Measurements from ENCODE around the gene PKMYT1. TPM values are rescaled to one million over a fixed set of nuclear protein-coding genes. Genes with fewer than 3 reads are reported as not detected.

PKMYT1 gene
- total and polyA plus RNA-seq, 9 of the 15 experiments (the other 6 are each of a cell fraction or from before 2014, with no cell fraction given), result 8.7 to 201 (median 37.8) TPM

- intact Hi-C loops (cut with micrococcal nuclease), result no loop called here
- H3K27ac ChIP-seq (ENCODE audit: extremely low read depth, low read depth, low read length), result no peak overlapping the region; the same call in 2 of the 3 replicates
- 3% methylated on average over 6 of the region's 67 CpGs for WGBS (ENCODE audit: insufficient coverage, low coverage, missing lambda C conversion rate)
- peak overlapping the region in 1 of 2 experiments; percentile 72; a peak in 2 of 4 replicates for H3K9ac ChIP-seq (ENCODE audit: insufficient read depth in 1 of 2, low read depth in 2 of 2, low read length in 2 of 2)
- H3K9me3 ChIP-seq (replicated peaks; ENCODE audit: control insufficient read depth, insufficient read depth, low read depth, low read length), result no peaks in the 10 kb centered on the region
- POLR2A ChIA-PET, result interaction anchor here (0.7 to 1.3 kb wide), 8 partner anchors 15 to 437 kb away, joined by 3 to 7 read pairs (median 4); partner anchors contain the start of genes PAQR4 and TNFRSF12A
- peak overlapping the region; percentile 50 for H3K4me3 ChIP-seq
- CTCF ChIA-PET (ENCODE audit: low intra/inter-chr PET ratio), result interaction anchor here (1.3 kb wide), 1 partner anchor 24 kb away, joined by 3 read pairs; no protein-coding TSS in a partner anchor
- H3K4me2 ChIP-seq (ENCODE audit: insufficient read depth, low read length), result peak overlapping the region; percentile 63; the same call in 1 of the 2 replicates
- H3K27me3 ChIP-seq (ENCODE audit: control insufficient read depth in 2 of 2, insufficient read depth in 2 of 2, low read length in 2 of 2), result no peaks in the 10 kb centered on the region
- H4K20me1 ChIP-seq (replicated peaks; ENCODE audit: control insufficient read depth, insufficient read depth, low read length), result no peaks in the 10 kb centered on the region
- peaks cover 28 to 60% of the 10 kb centered on the region in 2 experiments for H3K4me1 ChIP-seq (replicated peaks in 1 of 2; ENCODE audit: control insufficient read depth in 2 of 2, insufficient read depth in 2 of 2, low read length in 2 of 2)
- in situ Hi-C loops (cut with MboI), result no loop called here
- no TSS peak for BruUV-seq (replicated peaks)
- ATAC-seq (no peak), FAIRE-seq (no peak), DNase-seq (ENCODE audit: extremely low read depth in 1 of 4, low spot score in 3 of 4) (peak in 1 of 4 experiments; percentile 35)
- H3K36me3 ChIP-seq (ENCODE audit: control insufficient read depth, insufficient read depth, low read length), result peaks cover 3% of the 10 kb centered on the region; the same call in 2 of the 3 replicates
- H3K79me2 ChIP-seq (ENCODE audit: control insufficient read depth, insufficient read depth, low read length), result peaks cover 22% of the 10 kb centered on the region
- H3K9me1 ChIP-seq (ENCODE audit: control insufficient read depth, insufficient read depth, low read length), result no peaks in the 10 kb centered on the region
- no peak overlapping the region for H2AFZ ChIP-seq (ENCODE audit: low read depth, low read length)
- TF ChIP-seq PCBP1 (IDR thresholded peaks at IDR 0.05; ENCODE audit: low read depth, low read length, poor library complexity, severe bottlenecking) (no peak), MBD1 (CRISPR knock-in tag; IDR thresholded peaks at IDR 0.05) (no peak), ZBTB1 (CRISPR knock-in tag; IDR thresholded peaks at IDR 0.05; ENCODE audit: borderline replicate concordance, low read depth) (no peak), MYBL2 (IDR thresholded peaks at IDR 0.05; ENCODE audit: low read depth) (no peak), MYBL2 (CRISPR knock-in tag; IDR thresholded peaks at IDR 0.05; ENCODE audit: borderline replicate concordance) (no peak), FOSL1 (tag; conservative IDR thresholded peaks at IDR 0.05) (0 out of 2 replicates have a peak, but pooled peaks have one; percentile 35), E2F6 (IDR thresholded peaks at IDR 0.05; ENCODE audit: borderline replicate concordance in 1 of 2, extremely low read depth in 1 of 2, insufficient read depth in 1 of 2, insufficient read length in 1 of 2, low read depth in 1 of 2, low read length in 1 of 2, poor library complexity in 1 of 2, severe bottlenecking in 1 of 2) (peak in 1 of 2 experiments; percentile 45), MEIS2 (IDR thresholded peaks at IDR 0.05; ENCODE audit: partially characterized antibody) (no peak), TCFL5 (CRISPR knock-in tag; conservative IDR thresholded peaks at IDR 0.05) (no peak), RB1 (IDR thresholded peaks at IDR 0.05; ENCODE audit: low read depth) (0 out of 2 replicates have a peak, but pooled peaks have one; percentile 22), RHOXF2B (CRISPR knock-in tag; conservative IDR thresholded peaks at IDR 0.05) (no peak), TAF7 (tag; IDR thresholded peaks at IDR 0.05) (no peak), TAF1 (IDR thresholded peaks at IDR 0.05; ENCODE audit: control insufficient read depth, extremely low read depth, insufficient read depth, low read length, severe bottlenecking) (peak; percentile 7), RBBP5 (IDR thresholded peaks at IDR 0.05; ENCODE audit: borderline replicate concordance, insufficient read depth, low read length, poor library complexity, severe bottlenecking) (peak; percentile 34), GATAD2B (IDR thresholded peaks at IDR 0.05; ENCODE audit: borderline replicate concordance) (peak; percentile 35; the same call in 1 of the 2 replicates), EP400 (IDR thresholded peaks at IDR 0.05) (no peak), NR2C2 (CRISPR knock-in tag; IDR thresholded peaks at IDR 0.05) (no peak), NR2C2 (tag; IDR thresholded peaks at IDR 0.05) (peak; percentile 57; the same call in 1 of the 2 replicates), MTA1 (IDR thresholded peaks at IDR 0.05; ENCODE audit: borderline replicate concordance) (no peak), ZNF239 (CRISPR knock-in tag; IDR thresholded peaks at IDR 0.05) (no peak)
These were observed 24.1 kb upstream of the PKMYT1 start for GRCh38 chr16:3004319-3004718.
